Stimulated activated CD4-positive, alpha-beta T cell treated with anti-CD3 and anti-CD28 coated beads, Interleukin-15, amount 100 ng/mL, for 24 hours (primary cell): ENCODE data around the gene NSRP1.
"Not testable (repeated sequence)": the region's sequence is repeated elsewhere in the genome, so short reads cannot be mapped to it uniquely, and the experiment has no call there.

Experiments used
- DNase-seq: peaks from one replicate; pipeline ENCODE4 v3.0.0-alpha.2; 2020

Gene NSRP1

GRCh38 chr17:30116661-30117551 is at the start of gene NSRP1:
NSRP1 (plus strand) TSS chr17:30116816; CDS start chr17:30116844, 28 bp downstream.
- peak; percentile 97 for DNase-seq

GRCh38 chr17:30068465-30068864 is 48.2 kb upstream of the NSRP1 start:
- no peak for DNase-seq

- no peak for DNase-seq
Observed at GRCh38 chr17:30074254-30074653, 42.4 kb upstream of the NSRP1 start.

- DNase-seq = no peak
Observed at GRCh38 chr17:30074730-30075129, 41.9 kb upstream of the NSRP1 start.

- no peak for DNase-seq
Observed at GRCh38 chr17:30082773-30083172, 33.8 kb upstream of the NSRP1 start.

GRCh38 chr17:30084788-30085187 is 31.8 kb upstream of the NSRP1 start:
- no peak for DNase-seq

GRCh38 chr17:30086896-30087295 is 29.7 kb upstream of the NSRP1 start:
- DNase-seq = no peak

- not testable (repeated sequence) for DNase-seq
Observed at GRCh38 chr17:30087431-30087830, 29.2 kb upstream of the NSRP1 start.

- no peak for DNase-seq
Observed at GRCh38 chr17:30091121-30091670, 25.4 kb upstream of the NSRP1 start.

- DNase-seq = no peak
Observed at GRCh38 chr17:30091771-30092170, 24.8 kb upstream of the NSRP1 start.

GRCh38 chr17:30092886-30093285 is 23.7 kb upstream of the NSRP1 start:
- no peak for DNase-seq

- peak; percentile 47 for DNase-seq
Observed at GRCh38 chr17:30093463-30094147, 23.0 kb upstream of the NSRP1 start.

GRCh38 chr17:30095507-30096244 is 20.9 kb upstream of the NSRP1 start:
- DNase-seq = no peak

GRCh38 chr17:30101686-30102390 is 14.8 kb upstream of the NSRP1 start:
- no peak for DNase-seq

GRCh38 chr17:30103921-30104320 is 12.7 kb upstream of the NSRP1 start:
- DNase-seq = no peak

GRCh38 chr17:30104575-30105339 is 11.9 kb upstream of the NSRP1 start:
- DNase-seq = peak; percentile 79

- no peak for DNase-seq
Observed at GRCh38 chr17:30112794-30113193, 3.8 kb upstream of the NSRP1 start.

GRCh38 chr17:30113213-30113612 is 3.4 kb upstream of the NSRP1 start:
- DNase-seq = no peak

GRCh38 chr17:30116345-30116660 is 313 bp upstream of the NSRP1 start:
- no peak for DNase-seq

- no peak for DNase-seq
Observed at GRCh38 chr17:30117675-30118081, 1.1 kb downstream of the NSRP1 start.

GRCh38 chr17:30118635-30119034 is 2.0 kb downstream of the NSRP1 start:
- not testable (repeated sequence) for DNase-seq

GRCh38 chr17:30124273-30124796 is 7.7 kb downstream of the NSRP1 start:
- no peak for DNase-seq
